Measurements from ENCODE around the gene PIGH. TPM values are rescaled to one million over a fixed set of nuclear protein-coding genes. Genes with fewer than 3 reads are reported as not detected.
"Not testable (repeated sequence)": the region's sequence is repeated elsewhere in the genome, so short reads cannot be mapped to it uniquely, and the experiment has no call there.

Gene PIGH
- total RNA-seq, 1 donor from 2014 or later, result 16.0 TPM

GRCh38 chr14:67551123-67551522 is 48.9 kb downstream of the PIGH start:
- DNase-seq, result no peak

GRCh38 chr14:67549734-67550133 is 50.3 kb downstream of the PIGH start:
- no peak for DNase-seq

GRCh38 chr14:67547224-67547780 is 52.8 kb downstream of the PIGH start:
- DNase-seq, result no peak

DNA sequence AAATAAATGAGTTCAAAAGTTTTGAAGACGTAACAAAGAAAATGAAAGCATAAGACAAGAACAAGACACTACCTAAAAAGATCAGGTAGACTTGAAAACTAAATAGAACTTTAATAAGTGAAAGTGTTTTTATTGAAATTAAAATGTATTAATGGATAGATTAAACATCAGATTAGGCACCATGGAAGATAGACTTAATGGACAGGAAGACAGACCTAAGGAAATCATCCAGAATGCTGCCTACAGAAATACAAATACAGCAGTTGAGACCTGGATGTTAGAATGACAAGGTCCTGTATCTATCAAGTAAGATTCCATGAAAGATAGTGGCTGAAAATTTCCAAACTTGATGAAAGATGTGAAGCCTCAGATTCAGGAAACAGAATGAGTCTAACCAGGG is 55.5 kb downstream of the PIGH start:
- no peak for DNase-seq

DNA sequence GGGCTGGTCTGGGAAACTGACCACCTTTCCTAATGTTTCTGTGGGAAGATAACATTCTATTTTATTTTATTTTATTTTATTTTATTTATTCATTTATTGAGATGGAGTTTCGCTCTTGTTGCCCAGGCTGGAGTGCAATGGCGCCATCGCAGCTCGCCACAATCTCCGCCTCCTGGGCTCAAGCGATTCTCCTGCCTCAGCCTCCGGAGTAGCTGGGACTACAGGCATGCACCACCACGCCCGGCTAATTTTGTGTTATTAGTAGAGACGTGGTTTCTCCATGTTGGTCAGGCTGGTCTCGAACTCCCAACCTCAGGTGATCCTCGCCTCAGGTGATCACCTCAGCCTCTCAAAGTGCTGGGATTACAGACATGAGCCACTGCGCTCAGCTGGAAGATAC is 57.4 kb downstream of the PIGH start:
- DNase-seq, result not testable (repeated sequence)

DNA sequence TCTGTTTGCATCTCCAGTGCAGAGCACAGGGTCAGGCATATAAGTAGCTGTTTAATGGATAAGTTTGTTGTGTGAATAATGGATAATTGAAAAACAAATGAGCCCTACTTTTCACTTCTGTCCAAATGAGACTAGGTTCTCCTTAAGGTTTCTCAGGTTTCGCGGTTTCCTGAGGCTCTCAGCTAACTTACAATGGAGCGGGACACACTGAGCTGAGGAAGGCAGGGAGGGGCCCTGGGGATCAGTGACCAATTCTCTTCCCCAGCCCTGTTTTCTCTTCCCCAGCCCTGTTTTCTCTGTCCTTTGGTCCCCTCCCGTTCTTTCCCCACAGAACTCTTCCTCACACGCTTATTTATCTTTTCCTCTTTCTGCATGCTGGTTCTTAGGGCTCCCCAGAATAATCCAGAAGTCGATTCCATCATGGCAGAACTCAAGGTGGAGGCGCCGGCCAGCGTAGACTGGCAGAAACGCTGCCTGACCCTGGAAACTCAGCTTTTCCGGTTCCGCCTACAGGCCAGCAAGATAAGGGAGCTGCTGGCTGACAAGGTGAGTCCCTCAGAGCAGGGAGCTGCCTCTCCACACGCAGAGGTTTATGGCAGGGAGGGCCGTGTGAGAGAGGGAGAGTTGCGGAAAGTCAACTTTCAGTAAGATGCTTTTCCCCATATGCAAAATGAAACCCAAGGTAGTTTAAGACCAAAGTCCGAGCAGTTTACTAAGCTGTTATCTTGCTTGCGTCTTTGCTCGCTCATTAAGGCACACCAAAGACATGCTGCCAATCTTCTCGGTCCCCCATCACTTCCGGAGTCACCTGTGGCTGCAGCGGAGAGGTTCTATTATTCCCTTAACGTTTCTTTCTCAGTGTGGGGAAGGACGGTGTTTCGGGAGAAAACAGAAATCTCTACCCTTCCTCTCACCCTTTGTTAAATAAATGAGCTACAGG is 58.4 kb downstream of the PIGH start:
- DNase-seq, result no peak

Small RNA genes within 50 kb of the gene (small RNA-seq; reads per million reads assigned to genes)
- not detected for gene AL132640.3 (ENCODE audit: low replicate concordance)
- gene RF00019 (ENCODE audit: low replicate concordance), result not detected

Other genes starting within 250 kb of the PIGH start
- 96.3 TPM for gene ATP6V1D, start 240.5 kb downstream of the PIGH start, total RNA-seq
- 145 TPM for gene EIF2S1, start 239.9 kb downstream of the PIGH start, total RNA-seq
- 4.1 TPM for gene PLEK2, start 188.1 kb downstream of the PIGH start, total RNA-seq
- gene TMEM229B, start 111.5 kb downstream of the PIGH start, total RNA-seq, result 1.6 TPM
- 4.3 TPM for gene PLEKHH1, start 67.0 kb downstream of the PIGH start, total RNA-seq
- 3.9 TPM for gene ARG2, start 19.7 kb upstream of the PIGH start, total RNA-seq
- 37.8 TPM for gene VTI1B, start 74.4 kb upstream of the PIGH start, total RNA-seq
- gene RDH11, start 95.5 kb upstream of the PIGH start, total RNA-seq, result 49.4 TPM
- gene RDH12, start 101.6 kb upstream of the PIGH start, total RNA-seq, result 0.10 TPM
- gene ZFYVE26, start 216.3 kb upstream of the PIGH start, total RNA-seq, result 17.4 TPM
- gene RAD51B, start 219.5 kb upstream of the PIGH start, total RNA-seq, result 37.8 TPM

Data from tongue (tissue), 3 donors.